Activated naive CD4-positive, alpha-beta T cell treated with Interleukin-2 at 50 U/mL for 16 hours (primary cell): Measurements from ENCODE around the gene LCN2.
A peak's percentile ranks its signal among the peaks of the same experiment; 100 is the strongest.

ENCODE experiments used
- DNase-seq: peaks from one replicate; pipeline ENCODE4 v3.0.0-alpha.2; 2020

Gene LCN2

DNA sequence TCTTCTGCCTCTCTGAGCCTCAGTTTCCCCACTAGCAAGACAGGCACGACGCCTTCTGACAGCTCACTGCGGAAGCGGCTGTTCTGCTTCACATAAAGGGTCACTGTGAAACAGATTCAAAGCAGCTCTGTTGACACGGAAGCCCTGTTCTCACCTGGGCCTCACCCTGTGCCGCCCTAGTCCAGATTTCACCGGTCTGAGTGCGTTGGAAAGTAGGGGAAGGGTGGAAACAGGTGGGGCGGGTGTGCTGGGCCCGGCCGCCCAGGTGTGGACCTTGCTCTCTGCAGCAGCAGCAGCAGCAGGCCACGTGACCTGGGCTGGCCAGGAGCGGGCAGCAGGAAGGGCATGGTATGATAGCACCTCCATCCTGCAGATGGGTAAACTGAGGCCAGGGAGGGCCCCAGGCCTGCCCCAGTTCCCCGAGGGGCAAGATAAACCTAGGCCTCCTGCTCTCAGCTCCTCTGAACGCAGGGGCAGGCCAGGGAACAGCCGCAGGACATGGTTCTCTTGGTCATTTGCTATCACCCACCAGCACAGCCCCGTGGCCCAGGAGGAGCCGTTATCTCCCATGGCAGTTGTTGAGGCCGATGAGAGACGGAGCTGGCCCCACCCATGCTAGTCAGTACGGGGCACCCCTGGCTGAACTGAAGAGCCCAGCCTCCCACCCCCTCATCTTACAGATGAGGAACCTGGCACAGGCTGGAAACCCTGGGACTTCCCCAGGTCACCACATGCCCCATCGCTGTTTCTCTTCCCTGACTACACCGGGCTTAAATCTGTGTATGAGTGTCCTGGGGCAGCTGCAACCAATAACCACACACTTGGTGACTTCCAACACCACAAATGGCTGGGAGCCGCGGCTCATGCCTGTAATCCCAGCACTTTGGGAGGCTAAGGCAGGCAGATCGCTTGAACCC is 33.8 kb upstream of the LCN2 start:
- DNase-seq = no peak

DNA sequence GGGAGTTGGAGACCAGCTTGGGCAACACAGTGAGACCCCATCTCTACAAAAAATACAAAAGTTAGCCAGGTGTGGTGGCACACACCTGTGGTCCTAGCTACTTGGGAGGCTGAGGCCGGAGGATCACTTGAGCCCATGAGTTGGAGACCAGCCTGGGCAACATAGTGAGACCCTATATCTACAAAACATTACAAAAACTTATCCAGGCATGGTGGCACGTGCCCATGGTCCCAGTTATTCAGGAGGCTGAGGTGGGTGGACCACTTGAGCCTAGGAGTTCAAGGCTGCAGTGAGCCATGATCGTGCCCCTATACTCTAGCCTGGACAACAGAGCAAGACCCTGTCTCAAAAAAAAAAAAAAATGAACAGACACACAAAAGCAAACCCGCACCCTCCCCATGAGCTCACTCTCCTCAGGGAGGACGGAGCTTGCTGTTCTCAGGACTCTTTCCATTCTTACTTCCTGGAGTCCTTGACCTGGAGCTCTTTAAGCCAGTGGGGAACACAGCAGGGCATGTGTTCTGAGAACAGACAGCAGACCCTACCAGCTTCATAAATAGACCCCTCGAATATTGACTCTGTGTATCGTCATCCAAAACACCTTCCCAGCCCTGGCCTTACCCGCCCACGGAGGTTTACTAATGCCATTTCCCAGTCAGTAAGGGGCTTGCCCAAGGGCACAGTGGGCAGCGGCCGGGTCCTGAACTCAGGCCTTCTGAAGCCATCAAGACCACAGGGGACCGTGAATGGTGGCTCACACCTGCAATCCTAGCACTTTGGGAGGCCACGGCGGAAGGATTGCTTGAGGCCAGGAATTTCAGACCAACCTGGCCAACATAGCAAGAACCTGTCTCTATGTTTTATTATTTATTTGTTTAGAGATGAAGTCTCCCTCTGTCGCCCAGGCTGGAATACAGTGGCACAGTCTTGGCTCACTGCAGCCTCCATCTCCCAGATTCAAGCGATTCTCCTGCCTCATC is 32.9 kb upstream of the LCN2 start:
- no peak for DNase-seq

DNA sequence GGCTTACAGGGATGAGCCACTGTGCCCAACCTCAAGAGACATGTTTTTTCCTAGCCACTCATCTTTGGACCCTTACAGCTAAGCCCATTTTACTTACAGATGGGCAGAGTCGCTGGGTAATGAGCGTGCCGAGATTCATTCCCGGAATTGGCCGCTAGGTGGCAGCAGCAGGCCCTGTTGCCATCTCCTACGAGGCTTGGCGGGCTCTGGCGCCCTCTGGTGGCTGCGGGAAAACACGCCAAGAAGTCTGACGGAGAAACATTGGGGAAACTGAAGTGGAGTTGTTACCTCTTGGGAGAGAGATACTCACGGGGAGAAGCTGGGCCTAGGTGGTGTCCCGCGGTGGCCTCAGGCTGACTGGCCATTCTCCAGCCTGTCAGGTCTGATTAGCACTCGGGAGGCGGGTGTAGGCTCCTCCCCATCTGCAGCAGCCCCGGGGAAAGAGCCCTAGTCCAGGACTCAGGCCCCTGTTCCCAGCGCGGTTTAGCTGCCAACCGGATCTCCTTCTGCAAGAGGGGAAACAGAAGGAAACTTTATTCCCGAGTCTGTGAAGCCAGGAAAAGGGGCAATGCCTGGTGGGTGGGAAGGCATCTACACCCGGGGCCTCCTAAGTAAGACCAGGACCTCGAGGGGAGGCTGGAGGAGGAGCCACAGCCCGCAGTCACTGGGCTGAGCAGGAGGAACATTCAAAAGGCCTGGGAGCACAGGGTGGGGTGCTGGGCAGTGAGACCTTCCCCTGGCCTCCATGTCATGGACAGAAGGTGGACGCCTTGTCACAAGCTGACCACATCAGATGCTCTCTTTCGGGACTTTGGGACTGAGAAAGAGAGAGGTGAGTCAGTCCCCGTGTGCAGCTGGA is 31.4 kb upstream of the LCN2 start:
- DNase-seq = peak; percentile 97

DNA sequence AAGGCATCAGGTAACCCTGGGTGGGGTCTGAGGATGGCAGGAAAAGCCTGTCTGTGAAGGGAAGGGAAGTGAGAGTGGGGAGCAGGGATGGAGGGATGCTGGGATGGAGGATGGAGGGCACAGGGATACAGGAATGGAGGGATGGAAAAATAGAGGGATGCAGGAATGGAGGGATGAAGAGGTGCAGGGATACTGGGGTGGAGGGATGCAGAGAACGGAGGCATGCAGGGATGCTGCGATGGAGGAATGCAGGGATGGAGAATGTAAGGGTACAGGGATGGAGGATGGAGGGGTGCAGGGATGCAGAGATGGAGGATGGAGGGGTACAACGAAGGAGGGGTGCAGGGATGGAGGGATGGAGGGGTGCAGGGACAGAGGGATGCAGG is 30.8 kb upstream of the LCN2 start:
- DNase-seq = no peak

DNA sequence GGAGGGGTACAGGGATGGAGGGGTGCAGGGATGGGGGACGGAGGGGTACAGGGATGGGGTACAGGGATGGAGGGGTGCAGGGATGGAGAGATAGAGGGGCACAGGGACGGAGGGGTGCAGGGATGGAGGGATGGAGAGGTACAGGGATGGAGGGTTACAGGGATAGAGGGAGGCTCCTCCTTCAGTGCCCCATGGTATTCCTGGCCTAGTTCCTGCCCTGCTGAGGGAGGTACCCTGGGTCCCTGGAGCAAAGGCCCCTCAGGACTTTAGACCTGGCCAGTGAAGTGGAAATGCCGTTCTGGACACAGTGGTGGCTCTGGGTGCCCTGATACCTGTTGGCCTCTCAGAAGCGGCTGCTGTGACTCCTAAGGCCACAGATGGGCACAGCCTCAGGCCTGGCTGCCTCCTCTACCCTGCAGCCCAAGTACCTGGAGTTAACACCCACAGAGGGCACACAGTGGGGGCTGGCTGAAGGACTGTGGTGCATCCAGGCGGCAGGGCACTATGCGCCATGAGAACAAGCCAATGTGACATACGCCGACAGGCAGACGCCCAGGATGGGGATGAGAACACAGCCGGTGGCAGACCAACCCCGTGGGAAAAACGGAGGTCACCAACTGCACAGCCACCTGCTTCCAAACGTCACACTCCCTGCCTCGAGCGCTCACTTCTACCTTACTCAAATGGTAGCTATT is 30.1 kb upstream of the LCN2 start:
- no peak for DNase-seq

DNA sequence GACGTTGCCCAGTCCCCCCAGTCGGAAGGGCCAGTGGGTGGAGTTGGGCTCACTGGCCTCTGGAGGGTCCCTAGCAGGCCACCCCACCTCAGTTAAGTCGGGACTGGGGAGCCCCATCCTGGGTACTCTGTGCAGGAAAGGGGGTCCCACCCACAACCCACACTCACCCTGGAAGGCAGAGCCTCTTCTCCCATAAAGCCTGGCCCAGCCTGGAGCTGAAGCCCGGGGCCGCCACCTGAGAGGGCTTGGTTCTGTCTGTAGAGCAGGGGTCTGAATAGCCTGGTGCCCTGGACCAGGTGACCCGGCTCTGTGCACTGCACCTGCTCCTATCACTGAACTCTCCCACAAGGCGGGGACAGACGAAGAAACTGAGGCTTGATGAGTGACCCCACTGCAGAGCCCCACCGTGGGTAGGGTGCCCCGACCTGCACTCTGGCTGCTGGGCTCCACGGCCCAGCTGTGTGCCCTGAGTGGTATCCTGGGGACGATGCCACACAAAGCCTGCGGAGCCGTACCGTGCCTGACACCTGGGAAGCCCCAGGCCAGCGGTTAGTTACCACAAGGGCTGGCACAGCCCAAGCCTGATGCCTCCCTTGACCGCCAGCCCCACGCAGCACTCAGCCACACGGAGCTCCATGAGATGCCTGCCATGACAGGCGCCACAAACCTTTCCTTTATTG is 29.1 kb upstream of the LCN2 start:
- no peak for DNase-seq

DNA sequence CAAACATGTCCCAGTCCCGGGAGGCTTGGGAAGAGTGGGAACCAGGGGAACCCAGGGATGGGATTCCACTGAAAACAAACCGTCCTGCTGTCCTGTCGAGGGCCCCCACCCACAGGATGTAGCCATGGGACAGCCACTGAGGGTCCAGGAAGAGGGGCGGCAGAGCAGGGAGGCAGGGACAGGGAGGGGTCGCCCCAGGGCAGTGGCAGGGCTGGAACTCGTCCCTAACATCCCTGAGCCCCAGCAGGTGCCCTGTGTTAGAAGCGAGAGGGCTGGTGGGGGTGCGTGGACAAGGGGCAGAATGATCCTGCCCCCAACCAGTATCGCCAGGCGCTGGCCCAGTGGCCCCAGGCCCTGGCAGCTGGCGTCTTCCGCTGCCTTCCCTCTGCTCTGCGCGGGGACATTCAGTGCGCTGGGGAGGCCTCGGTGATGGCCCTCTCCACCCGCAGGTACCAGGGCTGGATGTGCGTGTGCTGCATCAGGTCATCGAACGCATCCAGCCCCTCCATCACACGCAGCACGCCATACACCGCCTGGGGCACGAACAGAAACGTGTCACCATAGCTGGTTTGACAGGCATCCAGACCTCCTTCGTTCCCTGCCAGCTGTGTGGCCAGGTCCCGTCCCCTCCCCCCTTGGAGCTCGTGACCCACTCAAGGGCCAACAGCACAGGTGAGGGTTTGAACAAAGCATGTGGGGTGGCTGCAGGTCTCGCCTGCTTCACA is 28.4 kb upstream of the LCN2 start:
- no peak for DNase-seq

DNA sequence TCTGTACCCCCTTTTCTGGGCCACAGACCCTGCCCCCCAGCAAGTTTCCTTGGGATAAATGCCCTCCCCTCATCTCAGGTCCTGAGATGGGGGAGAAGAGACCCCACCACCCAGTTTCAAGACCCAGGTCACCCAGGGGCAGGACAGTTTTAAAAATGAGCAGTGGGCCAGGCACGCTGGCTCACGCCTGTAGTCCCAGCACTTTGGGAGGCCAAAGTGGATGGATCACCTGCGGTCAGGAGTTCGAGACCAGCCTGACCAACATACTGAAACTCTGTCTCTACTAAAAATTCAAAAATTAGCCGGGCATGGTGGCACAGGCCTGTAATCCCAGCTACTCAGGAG is 27.8 kb upstream of the LCN2 start:
- DNase-seq = no peak

DNA sequence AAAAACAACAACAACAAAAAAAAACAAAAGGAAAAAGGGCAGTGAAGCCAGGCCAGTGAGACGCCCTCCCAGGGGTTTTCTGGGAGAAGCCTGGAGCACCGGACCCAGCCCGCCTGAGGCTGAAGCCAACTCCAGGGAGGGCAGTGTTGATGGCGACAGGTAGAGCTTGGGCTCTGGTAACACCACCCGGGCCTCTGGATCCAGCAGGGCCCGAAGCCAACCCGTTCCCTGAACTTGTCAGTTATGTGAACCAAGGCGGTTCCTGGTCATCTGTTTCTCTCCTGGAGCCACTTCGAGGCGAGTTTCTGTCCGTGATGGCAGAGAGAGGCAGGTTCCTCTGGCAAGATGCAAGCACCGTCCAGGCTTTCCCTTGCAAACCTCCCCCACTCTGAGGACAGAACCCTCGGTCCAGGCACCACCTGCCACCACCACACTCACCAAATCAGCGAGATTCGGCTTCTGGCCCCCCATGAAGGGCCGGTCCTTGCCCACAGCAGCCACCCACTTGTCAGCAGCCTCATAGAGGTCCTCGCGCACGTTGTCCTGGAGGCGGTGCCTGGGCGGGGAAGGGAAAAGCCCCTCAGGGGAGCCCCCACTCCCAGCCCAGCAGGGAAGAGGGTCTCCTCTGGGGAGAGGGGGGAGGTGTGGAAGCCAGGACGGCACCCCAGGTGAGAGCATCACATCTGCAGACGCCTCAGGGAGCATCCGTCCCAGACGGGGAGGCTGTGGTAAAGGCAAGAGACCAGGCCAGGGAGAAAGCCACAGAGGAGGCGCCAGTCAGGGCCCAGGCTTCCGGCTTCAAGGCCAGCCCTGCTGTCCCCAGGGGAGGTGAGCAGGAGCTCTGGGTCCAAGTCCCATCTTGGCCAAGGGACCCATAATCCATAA is 27.1 kb upstream of the LCN2 start:
- no peak for DNase-seq

DNA sequence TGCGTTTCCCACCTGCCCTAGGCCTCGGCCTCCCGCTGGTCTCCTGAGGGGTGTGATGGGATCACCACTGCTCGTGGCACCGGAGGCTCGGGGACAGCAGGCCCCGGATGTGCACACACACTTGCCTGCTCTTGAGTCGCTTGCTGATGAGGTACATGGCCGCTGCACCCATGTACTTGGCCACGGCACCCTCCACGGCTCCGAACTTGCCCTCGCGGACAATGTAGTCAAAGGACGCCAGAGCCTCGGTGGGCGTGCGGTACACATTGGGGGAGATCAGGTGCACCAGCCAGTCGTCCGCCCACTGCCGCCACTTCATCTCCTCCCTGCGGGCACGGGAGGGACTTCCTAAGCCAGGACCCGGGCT is 26.5 kb upstream of the LCN2 start:
- no peak for DNase-seq

DNA sequence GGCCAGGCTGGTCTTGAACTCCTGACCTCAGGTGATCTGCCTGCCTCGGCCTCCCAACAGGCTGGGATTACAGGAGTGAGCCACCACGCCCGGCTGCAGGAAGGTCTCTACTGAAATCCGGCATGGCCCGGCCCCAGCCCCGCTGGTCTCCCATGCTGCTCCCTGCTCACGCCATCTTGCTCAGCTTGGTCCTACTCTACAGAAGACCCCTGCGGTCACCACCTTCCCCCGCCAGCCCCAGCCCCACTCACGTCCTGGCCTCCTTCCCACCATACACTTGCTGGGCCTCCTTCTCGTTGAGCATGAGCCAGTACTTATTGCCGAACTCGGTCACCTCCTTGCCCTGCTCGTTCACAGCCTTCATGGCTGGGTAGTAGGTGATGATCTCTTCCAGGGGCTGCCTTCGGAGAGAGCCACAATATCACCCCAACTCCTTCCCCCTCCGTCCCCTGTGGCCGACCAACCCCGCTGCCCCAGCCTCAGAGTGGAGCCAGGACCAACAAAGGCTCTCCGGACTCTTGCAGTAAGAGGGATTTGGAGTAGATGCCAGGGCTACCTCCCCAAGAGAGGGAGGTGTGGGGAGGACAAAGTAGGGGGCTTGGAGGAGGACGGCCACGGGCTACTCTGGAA is 25.7 kb upstream of the LCN2 start:
- no peak for DNase-seq

DNA sequence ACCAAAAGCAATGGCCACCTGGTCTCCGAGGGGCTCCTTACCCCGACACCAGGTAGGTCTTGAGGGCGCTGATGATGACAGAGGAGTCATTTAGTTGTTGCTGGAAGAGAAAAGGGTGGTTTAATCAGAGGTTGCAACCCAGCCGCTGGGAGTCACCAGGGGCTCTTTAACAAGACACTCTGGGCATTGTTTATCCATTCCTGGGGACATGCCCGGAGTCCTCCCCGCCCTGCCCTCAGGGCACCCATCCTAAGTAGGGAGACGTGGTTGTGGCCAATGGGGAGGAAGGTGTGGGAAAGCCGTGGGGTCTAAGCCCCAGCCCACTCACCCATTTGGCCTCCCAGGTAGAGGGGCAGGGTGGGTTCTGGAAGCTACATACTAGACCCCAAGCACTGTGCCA is 24.8 kb upstream of the LCN2 start:
- DNase-seq = no peak

DNA sequence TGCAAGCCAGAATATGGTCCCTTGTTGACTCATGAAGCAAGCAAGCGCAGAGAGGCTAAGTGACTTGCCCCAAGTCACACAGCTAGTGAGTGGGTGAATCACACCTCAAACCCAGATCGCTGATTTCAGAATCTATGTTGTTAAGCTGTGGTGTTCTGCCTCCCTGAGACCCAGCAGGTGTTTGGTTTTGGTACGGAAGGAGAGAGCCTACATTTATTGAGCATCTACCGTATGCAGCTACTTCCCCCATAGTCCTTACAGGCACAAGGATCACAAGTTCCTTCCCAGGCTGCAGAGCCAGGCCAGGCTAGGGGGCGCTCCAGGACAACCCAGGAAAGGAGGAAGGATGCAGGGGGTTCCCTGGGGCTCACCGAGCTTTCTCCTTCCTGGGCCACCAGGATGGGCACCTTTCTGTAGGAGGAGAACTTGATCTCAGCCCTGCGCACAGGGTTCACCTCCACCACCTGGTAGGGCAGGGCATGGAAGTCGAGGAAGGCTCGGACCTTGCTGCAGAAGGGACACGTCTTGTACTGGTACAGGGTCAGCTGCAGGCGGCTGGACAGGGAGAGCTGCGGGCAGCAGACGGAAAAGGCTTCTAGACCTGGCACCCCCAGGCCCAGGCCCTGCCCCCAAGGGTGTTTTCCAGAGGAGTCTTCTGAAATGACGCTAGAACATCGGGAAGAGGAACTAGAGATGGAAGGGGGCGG is 24.2 kb upstream of the LCN2 start:
- peak; percentile 44 for DNase-seq

DNA sequence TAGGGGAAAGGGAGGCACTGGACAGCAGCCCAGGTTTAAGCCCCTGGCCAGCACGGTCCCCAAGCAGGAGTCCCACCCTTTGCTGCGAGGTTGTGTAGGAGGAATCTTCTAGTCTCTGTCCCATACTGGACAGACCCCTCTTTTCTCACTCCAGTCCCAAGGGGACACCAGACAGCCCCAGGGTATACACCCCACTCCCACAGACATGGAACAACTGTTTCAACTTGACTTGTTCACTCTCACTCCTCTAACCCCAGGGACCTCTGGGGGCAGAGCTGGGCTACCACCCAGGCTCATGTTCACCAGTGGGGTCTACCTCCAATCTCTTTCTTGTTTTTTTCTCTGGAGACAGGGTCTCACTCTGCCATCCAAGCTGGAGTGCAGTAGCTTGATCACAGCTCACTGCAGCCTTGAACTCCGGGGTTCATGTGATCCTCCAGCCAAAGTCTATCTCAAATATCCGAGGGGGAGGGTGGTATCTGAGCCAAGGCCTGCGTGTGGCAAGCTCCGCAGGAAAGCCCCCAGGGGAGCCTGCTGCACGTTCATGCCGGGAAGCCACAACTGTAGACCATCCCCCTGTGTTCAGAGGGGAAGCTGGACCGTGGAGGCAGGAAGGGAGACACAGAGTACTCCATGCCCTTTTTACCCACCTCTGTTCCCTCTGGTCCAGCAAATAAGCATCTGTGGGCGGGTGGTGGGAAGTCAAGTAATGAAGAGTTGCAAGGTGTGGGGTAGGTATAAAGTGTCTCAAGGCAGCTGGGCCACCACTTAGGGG is 23.5 kb upstream of the LCN2 start:
- no peak for DNase-seq

DNA sequence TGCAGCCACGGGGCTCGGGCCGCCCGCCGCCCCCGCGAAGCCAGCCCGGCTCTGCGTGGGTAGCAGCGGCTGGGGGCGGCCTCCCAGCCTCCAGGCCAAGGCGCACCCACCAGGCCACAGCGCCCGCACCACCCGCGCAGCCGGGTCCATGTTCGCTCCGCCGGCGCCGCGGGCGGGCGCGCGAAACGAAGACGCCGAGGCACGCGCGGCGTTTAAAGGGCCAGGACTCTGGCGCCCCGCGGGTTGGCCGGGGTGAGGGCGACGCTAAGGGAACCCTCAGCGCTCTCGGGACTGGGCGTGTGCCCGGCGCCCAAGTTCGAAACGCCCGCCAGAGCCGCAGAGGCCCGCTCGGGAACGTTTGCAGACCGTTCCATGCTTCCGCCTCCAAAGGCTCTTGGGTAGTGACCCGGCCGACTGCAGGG is 21.7 kb upstream of the LCN2 start, which contains the start of gene PTGES2:
TSS of gene PTGES2 (minus strand) at position 162 of the 422 bp plus-strand sequence. CDS start at position 150, 12 bp downstream.
- DNase-seq = peak; percentile 85

DNA sequence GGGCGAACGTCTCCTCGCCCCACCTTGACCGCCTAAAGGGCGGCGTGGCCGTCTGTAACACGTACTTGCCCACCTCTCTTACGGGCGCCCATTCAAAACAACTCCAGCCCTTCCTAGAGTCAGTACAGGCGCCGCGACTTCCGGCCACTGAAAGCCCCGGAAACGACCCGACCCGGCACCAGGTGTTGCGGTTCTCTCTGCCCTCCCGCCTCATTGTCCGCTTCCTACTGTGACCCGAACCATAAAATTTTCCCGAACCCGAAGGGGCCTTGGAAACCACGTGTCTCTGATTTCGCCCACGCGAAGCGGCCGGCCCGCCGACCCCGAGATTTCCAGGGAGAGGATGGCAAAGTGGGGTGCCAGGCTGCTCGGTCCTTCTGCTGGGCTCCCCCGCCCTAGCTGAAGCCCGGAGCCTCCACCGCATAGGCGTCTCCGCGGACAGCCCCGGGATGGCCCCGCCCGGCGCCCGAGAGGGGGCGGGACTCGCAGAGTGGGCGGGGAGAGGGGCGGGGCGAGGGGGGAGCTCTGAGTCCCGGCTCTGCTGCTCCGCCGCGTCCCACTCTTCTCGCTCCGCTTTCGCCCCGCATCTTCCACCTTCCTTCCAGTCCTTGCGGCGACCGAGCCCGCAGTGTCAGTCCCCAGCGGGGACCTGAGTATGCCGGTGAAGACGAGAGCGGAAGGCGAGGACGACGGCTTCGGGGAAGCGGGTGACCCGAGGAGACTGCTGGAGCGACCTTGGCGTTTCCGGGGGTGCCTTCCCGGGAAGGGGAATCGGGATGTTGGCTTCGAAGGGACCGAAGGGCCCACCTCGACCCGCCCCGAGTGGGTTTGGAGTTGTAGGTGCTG is 21.0 kb upstream of the LCN2 start:
- peak; percentile 85 for DNase-seq
